Smooth muscle cell (in vitro differentiated cells): ENCODE results near the gene ACOT9. TPM values are rescaled to one million over a fixed set of nuclear protein-coding genes. Genes with fewer than 3 reads are reported as not detected.
A peak's percentile ranks its signal among the peaks of the same experiment; 100 is the strongest.

Experiments used
- DNase-seq: peaks from one replicate; lab custom pipeline; 2025; ENCODE audit not compliant: unreplicated experiment; lab: John Stamatoyannopoulos, UW
- H2AFZ ChIP-seq: fragments of 200-600 bp; sonication (generic); 2 replicates; pipeline ENCODE4 v1.6.0; 2016; ENCODE audit warnings: antibody characterized with exemption, low read depth, mild to moderate bottlenecking
- H3F3A ChIP-seq: fragments of 200-600 bp; sonication (generic); 2 replicates; pipeline ENCODE4 v1.6.0; 2017; ENCODE audit warnings: antibody characterized with exemption, low read depth
- H3K27ac ChIP-seq: fragments of 200-600 bp; sonication (generic); 2 replicates; pipeline ENCODE4 v1.5.1; 2016; ENCODE audit warnings: low read depth, mild to moderate bottlenecking
- H3K27me3 ChIP-seq: fragments of 200-600 bp; sonication (generic); 2 replicates; pipeline ENCODE4 v1.6.1; 2016; ENCODE audit warnings: low read depth, mild to moderate bottlenecking
- H3K36me3 ChIP-seq: fragments of 200-600 bp; sonication (generic); 2 replicates; pipeline ENCODE4 v1.5.1; 2016; ENCODE audit warnings: low read depth
- H3K4me1 ChIP-seq: fragments of 200-600 bp; sonication (generic); 2 replicates; pipeline ENCODE4 v1.5.1; 2016; ENCODE audit warnings: low read depth
- H3K4me2 ChIP-seq: fragments of 200-600 bp; sonication (generic); 2 replicates; pipeline ENCODE4 v1.6.0; 2016; ENCODE audit warnings: mild to moderate bottlenecking
- H3K4me3 ChIP-seq: fragments of 200-600 bp; sonication (generic); 2 replicates; pipeline ENCODE4 v1.5.1; 2016; ENCODE audit warnings: mild to moderate bottlenecking
- H3K79me2 ChIP-seq: fragments of 200-600 bp; sonication (generic); 2 replicates; pipeline ENCODE4 v1.6.0; 2016; ENCODE audit warnings: low read depth, mild to moderate bottlenecking
- H3K9ac ChIP-seq: fragments of 200-600 bp; sonication (generic); 2 replicates; pipeline ENCODE4 v1.6.0; 2016; ENCODE audit warnings: low read depth
- H3K9me3 ChIP-seq: fragments of 200-600 bp; sonication (generic); replicated peaks from 2 replicates; pipeline ENCODE4 v1.5.1; 2016; ENCODE audit warnings: low read depth
- H4K20me1 ChIP-seq: fragments of 200-600 bp; sonication (generic); 2 replicates; pipeline ENCODE4 v1.6.0; 2016; ENCODE audit warnings: low read depth
- CTCF ChIP-seq: fragments of 200-600 bp; sonication (generic); IDR thresholded peaks from 2 replicates; pipeline ENCODE4 v1.5.1; 2017; ENCODE audit warnings: borderline replicate concordance, mild to moderate bottlenecking, antibody characterized with exemption; ENCODE audit not compliant: insufficient read depth, poor library complexity, severe bottlenecking
- WGBS: methylation state at CpG from one replicate; pipeline ENCODE4 v1.1.7; 2016; ENCODE audit warnings: low lambda C conversion rate; 5-methylcytosine and 5-hydroxymethylcytosine counted together
- polyA plus RNA-seq: library from polyadenylated mRNA; unstranded; fragments of >200 nt; fragmentation: Nextera tagmentation; extraction: Ambion mirVana; gene quantifications from 2 replicates; pipeline ENCODE4 v1.2.1, GENCODE V29; 2016
- total RNA-seq: library from RNA; depleted of rRNA; stranded (reverse); fragments of >200 nt; gene quantifications from 2 replicates; pipeline ENCODE4 v1.2.3, GENCODE V29; 2014

Gene ACOT9
- total and polyA plus RNA-seq, 2 experiments from 2014 or later, result 55.4 to 73.2 TPM

GRCh38 chrX:23782863-23783588 lies 40.0 kb upstream of the ACOT9 start, which contains the start of gene SAT1:
Gene SAT1, plus strand, starts transcription at chrX:23783173. Its CDS starts 179 bp downstream, at chrX:23783352.
- peak; percentile 88 for TF ChIP-seq CTCF
- Histone ChIP-seq H3K36me3 (peaks cover 4% of the 10 kb centered on the region), H3K4me2 (peak within 1 kb of the TSS; percentile 87)

GRCh38 chrX:23782455-23782854 lies 39.4 kb upstream of the ACOT9 start:
- peak overlapping the region; percentile 79 for H3K4me2 ChIP-seq
- peaks cover 5% of the 10 kb centered on the region for H3K4me1 ChIP-seq
- peak overlapping the region; percentile 87 for H3K9ac ChIP-seq
- peak overlapping the region; percentile 98 for H3K27ac ChIP-seq
- no peak for TF ChIP-seq CTCF
- peak overlapping the region; percentile 36 for H3K4me3 ChIP-seq
- H2AFZ ChIP-seq, result peak overlapping the region; percentile 76
- 48% methylated on average over 6 of the region's 6 CpGs for WGBS
- no peak for DNase-seq
- H3F3A ChIP-seq, result peaks cover 19% of the 10 kb centered on the region
- H3K27me3 ChIP-seq, result no peaks in the 10 kb centered on the region
- H4K20me1 ChIP-seq, result peaks cover 24% of the 10 kb centered on the region
- peaks cover 8% of the 10 kb centered on the region for H3K79me2 ChIP-seq
- H3K9me3 ChIP-seq, result no peaks in the 10 kb centered on the region
- H3K36me3 ChIP-seq, result peaks cover 4% of the 10 kb centered on the region

More at GRCh38 chrX:23782863-23783588, 40.0 kb upstream of the ACOT9 start, which contains the start of gene SAT1:
- under 1% methylated on average over 51 of the region's 58 CpGs for WGBS
- Histone ChIP-seq H3K9me3 (no peaks in the 10 kb centered on the region), H2AFZ (peak within 1 kb of the TSS; percentile 76), H3K9ac (peak within 1 kb of the TSS; percentile 94), H3K4me3 (peak within 1 kb of the TSS; percentile 82), H3K27ac (peak within 1 kb of the TSS; percentile 98), H3K79me2 (peaks cover 8% of the 10 kb centered on the region), H3F3A (peaks cover 19% of the 10 kb centered on the region), H3K4me1 (peaks cover 5% of the 10 kb centered on the region), H4K20me1 (peaks cover 24% of the 10 kb centered on the region), H3K27me3 (no peaks in the 10 kb centered on the region)
- DNase-seq, result peak; percentile 96

- peaks cover 5% of the 10 kb centered on the region for H3K4me1 ChIP-seq
- no peak for TF ChIP-seq CTCF
- peaks cover 6% of the 10 kb centered on the region for H4K20me1 ChIP-seq
- no peak overlapping the region for H3K4me3 ChIP-seq
- H3K27ac ChIP-seq, result peak overlapping the region; percentile 84
- no peaks in the 10 kb centered on the region for H3K36me3 ChIP-seq
- peaks cover 19% of the 10 kb centered on the region for H3F3A ChIP-seq
- 31% methylated on average over 4 of the region's 4 CpGs for WGBS
- peak overlapping the region; percentile 42 for H3K9ac ChIP-seq
- H3K4me2 ChIP-seq, result no peak overlapping the region
- DNase-seq, result no peak
- no peak overlapping the region for H2AFZ ChIP-seq
- H3K79me2 ChIP-seq, result peaks cover 1% of the 10 kb centered on the region
- H3K27me3 ChIP-seq, result no peaks in the 10 kb centered on the region
- no peaks in the 10 kb centered on the region for H3K9me3 ChIP-seq
Observed at GRCh38 chrX:23779025-23779424, 35.9 kb upstream of the ACOT9 start.
